PC-9 (cell line): ENCODE results near the gene KNCN.

Source experiments
- EZH2 ChIP-seq: fragments of 200-600 bp; sonication (generic); IDR thresholded peaks from 2 replicates; pipeline ENCODE4 v1.8.0; 2017; ENCODE audit warnings: antibody characterized with exemption, low read depth
- TF ChIP-seq, protein P1 (sequence below): fragments of 200-600 bp; sonication (generic); conservative IDR thresholded peaks from 2 replicates; pipeline ENCODE4 v1.6.1; 2017; ENCODE audit warnings: mixed run types, antibody characterized with exemption, mild to moderate bottlenecking, moderate library complexity

DNA sequence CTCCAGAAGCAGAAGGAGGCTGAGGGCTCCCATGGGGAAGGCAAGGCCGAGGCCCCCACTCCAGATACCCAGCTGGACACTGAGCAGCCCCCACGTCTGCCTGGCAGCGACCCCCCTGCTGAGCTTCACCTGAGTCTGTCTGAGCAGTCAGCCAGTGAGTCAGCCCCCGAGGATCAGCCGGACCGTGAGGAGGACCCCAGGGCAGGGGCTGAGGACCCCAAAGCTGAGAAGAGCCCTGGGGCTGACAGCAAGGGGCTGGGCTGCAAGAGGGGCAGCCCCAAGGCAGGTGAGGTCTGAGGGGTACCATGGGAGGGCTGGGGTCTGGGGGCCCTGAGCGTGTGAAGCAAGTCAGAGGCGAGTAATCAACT, 40.5 kb downstream of the KNCN start:
- TF ChIP-seq, protein P1, sequence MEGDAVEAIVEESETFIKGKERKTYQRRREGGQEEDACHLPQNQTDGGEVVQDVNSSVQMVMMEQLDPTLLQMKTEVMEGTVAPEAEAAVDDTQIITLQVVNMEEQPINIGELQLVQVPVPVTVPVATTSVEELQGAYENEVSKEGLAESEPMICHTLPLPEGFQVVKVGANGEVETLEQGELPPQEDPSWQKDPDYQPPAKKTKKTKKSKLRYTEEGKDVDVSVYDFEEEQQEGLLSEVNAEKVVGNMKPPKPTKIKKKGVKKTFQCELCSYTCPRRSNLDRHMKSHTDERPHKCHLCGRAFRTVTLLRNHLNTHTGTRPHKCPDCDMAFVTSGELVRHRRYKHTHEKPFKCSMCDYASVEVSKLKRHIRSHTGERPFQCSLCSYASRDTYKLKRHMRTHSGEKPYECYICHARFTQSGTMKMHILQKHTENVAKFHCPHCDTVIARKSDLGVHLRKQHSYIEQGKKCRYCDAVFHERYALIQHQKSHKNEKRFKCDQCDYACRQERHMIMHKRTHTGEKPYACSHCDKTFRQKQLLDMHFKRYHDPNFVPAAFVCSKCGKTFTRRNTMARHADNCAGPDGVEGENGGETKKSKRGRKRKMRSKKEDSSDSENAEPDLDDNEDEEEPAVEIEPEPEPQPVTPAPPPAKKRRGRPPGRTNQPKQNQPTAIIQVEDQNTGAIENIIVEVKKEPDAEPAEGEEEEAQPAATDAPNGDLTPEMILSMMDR = no peak
- TF ChIP-seq EZH2 = no peak
